WTC11 (cell line): ENCODE data around the gene PAK6.

Experiments used
- ATF1 ChIP-seq: sonication (generic); formaldehyde crosslinking; IDR thresholded peaks from 2 replicates; pipeline ENCODE4 v1.8.1; 2023; ENCODE audit warnings: mild to moderate bottlenecking, moderate library complexity, missing genetic modification reagents
- CBFB ChIP-seq: sonication (generic); formaldehyde crosslinking; IDR thresholded peaks from 2 replicates; pipeline ENCODE4 v1.8.1; 2022; ENCODE audit warnings: mild to moderate bottlenecking, low read depth, missing genetic modification reagents
- FOXK1 ChIP-seq: sonication (generic); formaldehyde crosslinking; IDR thresholded peaks from 2 replicates; pipeline ENCODE4 v1.8.0; 2022; ENCODE audit warnings: mild to moderate bottlenecking, moderate library complexity, missing genetic modification reagents
- FOXP1 ChIP-seq: sonication (generic); formaldehyde crosslinking; IDR thresholded peaks from 2 replicates; pipeline ENCODE4 v1.8.0; 2022; ENCODE audit warnings: missing genetic modification reagents, mild to moderate bottlenecking, moderate library complexity, borderline replicate concordance
- NFYB ChIP-seq: sonication (generic); formaldehyde crosslinking; conservative IDR thresholded peaks from 2 replicates; pipeline ENCODE4 v1.8.0; 2022; ENCODE audit warnings: low read depth, missing genetic modification reagents
- TCF7 ChIP-seq: sonication (generic); formaldehyde crosslinking; IDR thresholded peaks from 2 replicates; pipeline ENCODE4 v1.8.0; 2022; ENCODE audit warnings: mild to moderate bottlenecking, low read depth, missing genetic modification reagents, moderate library complexity
- TF ChIP-seq, protein P1 (sequence below): sonication (generic); formaldehyde crosslinking; IDR thresholded peaks from 2 replicates; pipeline ENCODE4 v1.8.1; 2022; ENCODE audit warnings: low read depth, mild to moderate bottlenecking, moderate library complexity, missing genetic modification reagents, borderline replicate concordance
- TF ChIP-seq, protein P2 (sequence below): fragments of 200-600 bp; IDR thresholded peaks from 2 replicates; pipeline ENCODE4 v1.8.0; 2022; ENCODE audit warnings: antibody characterized with exemption

DNA sequence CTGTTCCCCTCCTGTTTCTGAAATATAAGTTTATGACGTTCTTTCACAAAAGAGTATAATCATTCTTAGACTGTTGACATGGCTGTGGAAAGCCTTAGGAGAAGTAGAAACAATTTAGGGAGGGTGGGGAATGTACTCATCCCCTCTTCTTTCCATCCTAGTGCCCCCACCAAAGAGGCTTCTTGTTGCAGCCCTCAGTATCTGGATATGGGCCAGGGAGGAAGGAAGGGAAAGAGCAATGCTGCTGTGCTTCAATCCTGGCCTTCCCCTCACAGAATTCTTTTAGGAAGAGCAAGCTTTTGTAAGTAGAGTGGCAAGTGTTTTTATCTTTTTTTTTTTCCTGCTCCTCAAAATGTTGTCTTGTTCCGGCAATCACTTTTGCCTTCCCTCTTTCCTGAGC is 86.3 kb downstream of the PAK6 start:
- TF ChIP-seq NFYB (CRISPR knock-in tag) (no peak), ATF1 (CRISPR knock-in tag) (no peak), FOXK1 (CRISPR knock-in tag) (no peak), TCF7 (CRISPR knock-in tag) (no peak), CBFB (CRISPR knock-in tag) (no peak), FOXP1 (CRISPR knock-in tag) (no peak)
- TF ChIP-seq, protein P1, sequence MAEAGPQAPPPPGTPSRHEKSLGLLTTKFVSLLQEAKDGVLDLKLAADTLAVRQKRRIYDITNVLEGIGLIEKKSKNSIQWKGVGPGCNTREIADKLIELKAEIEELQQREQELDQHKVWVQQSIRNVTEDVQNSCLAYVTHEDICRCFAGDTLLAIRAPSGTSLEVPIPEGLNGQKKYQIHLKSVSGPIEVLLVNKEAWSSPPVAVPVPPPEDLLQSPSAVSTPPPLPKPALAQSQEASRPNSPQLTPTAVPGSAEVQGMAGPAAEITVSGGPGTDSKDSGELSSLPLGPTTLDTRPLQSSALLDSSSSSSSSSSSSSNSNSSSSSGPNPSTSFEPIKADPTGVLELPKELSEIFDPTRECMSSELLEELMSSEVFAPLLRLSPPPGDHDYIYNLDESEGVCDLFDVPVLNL (CRISPR knock-in tag): no peak
- TF ChIP-seq, protein P2, sequence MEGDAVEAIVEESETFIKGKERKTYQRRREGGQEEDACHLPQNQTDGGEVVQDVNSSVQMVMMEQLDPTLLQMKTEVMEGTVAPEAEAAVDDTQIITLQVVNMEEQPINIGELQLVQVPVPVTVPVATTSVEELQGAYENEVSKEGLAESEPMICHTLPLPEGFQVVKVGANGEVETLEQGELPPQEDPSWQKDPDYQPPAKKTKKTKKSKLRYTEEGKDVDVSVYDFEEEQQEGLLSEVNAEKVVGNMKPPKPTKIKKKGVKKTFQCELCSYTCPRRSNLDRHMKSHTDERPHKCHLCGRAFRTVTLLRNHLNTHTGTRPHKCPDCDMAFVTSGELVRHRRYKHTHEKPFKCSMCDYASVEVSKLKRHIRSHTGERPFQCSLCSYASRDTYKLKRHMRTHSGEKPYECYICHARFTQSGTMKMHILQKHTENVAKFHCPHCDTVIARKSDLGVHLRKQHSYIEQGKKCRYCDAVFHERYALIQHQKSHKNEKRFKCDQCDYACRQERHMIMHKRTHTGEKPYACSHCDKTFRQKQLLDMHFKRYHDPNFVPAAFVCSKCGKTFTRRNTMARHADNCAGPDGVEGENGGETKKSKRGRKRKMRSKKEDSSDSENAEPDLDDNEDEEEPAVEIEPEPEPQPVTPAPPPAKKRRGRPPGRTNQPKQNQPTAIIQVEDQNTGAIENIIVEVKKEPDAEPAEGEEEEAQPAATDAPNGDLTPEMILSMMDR: no peak
